Measurements from ENCODE around the gene NPC2.
"Not testable (repeated sequence)": the region's sequence is repeated elsewhere in the genome, so short reads cannot be mapped to it uniquely, and the experiment has no call there.

Gene NPC2

GRCh38 chr14:74474376-74474775 lies 18.7 kb downstream of the NPC2 start:
- in situ Hi-C loops (cut with MboI; ENCODE audit: low sequenced_read_pairs) = no loop called here

DNA sequence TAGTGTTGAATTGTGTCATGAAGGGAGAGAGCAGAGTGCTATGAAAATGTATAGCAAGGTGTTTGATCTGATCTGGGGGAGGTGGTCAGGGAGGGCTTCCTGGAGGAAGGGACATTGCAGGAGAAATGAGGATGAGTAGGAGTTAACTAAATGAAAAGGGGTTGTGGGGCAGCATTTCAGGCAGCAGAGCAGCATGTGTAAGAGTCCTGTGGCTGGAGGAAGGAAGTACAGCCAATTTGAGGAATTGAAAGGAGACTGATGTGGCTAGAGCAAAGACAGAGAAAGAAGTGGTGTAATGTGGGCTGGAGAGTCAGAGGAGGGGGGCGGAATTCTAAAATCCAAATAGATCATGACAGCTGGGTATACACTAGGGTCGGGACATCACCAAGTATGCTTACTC lies 20.5 kb downstream of the NPC2 start:
- in situ Hi-C loops (cut with MboI; ENCODE audit: low sequenced_read_pairs) = no loop called here

- in situ Hi-C loops (cut with MboI; ENCODE audit: low sequenced_read_pairs) = no loop called here
Measured at GRCh38 chr14:74469548-74470518, 23.3 kb downstream of the NPC2 start.

DNA sequence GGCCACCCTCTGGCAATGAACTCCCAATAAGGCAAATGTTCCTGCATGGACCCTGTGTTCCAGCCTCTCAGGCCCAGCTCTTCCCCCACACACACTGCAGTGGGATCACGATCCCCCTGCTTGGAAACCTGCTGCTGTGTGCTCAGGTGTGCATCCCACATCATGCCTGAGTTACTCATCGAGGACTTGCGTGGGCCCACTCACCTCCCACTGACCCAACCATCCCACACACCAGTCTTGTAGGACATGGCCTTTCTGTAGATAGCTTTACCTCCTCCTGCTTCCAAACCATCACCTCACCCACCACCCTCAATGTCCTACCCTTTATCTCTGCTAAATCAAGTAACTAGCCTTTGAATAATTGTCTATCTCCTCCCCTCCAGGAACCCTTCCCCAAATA lies 24.6 kb downstream of the NPC2 start:
- in situ Hi-C loops (cut with MboI; ENCODE audit: low sequenced_read_pairs) = no loop called here

DNA sequence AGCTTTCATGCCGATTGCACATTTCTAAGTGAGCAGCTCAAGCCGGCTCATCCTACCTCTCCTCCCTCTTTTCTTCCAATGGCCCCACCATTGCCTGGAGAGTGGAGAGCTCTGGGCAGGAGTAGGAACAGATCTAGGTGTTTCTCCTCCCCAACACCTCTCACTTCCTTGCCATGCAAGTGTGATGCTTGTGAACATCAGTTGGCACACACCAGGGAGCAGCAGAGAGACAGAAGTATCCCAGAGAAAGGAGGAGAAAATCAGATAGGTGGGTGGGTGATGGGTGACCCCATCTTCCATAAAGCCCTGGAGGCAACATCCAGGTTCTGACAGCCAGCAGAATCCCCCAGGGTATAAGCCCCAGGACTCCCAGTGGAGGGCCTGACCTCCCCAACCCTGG lies 27.8 kb downstream of the NPC2 start:
- in situ Hi-C loops (cut with MboI; ENCODE audit: low sequenced_read_pairs) = no loop called here

DNA sequence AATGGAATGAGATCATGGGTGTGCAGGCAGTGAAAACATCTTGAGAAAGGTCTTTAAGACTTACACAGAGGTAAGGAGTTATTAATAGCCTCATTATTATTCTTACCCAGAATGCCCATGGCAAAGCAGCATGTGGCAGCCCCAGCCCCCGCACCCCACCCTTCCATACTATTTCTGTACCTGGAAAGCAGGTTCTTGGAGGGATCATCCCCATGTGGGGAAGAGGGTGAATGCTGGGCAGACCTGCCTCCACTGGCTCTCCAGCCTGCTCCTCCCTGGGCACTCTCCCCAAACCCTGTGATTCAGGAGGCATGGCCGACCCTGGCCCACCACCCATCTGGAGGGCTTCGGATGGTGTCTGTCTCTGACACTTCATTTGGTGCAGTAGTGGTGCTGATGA lies 28.3 kb downstream of the NPC2 start:
- in situ Hi-C loops (cut with MboI; ENCODE audit: low sequenced_read_pairs) = no loop called here

- in situ Hi-C loops (cut with MboI; ENCODE audit: low sequenced_read_pairs) = no loop called here
Measured at GRCh38 chr14:74463697-74464096, 29.4 kb downstream of the NPC2 start.

DNA sequence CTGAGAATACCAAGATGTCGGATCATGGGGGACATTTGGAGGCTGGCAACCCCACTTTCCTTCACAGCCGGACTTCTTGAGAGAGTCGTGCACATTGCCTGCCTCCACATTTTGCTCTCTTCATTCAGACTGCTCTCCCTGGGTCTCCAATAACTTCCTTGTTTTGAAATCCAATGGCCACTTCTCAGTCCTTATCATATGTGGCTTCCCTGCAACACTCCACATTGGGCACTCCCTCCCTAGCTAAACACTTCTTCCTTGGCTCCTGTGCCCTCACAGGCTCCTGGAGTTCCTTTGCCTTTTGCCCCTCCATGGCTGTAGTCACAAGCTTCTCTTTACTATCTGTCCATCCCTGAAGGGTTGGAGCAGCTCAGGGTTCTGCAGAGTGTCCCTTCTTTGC lies 30.1 kb downstream of the NPC2 start:
- in situ Hi-C loops (cut with MboI; ENCODE audit: low sequenced_read_pairs) = no loop called here

GRCh38 chr14:74459976-74460375 lies 33.1 kb downstream of the NPC2 start:
- in situ Hi-C loops (cut with MboI; ENCODE audit: low sequenced_read_pairs) = no loop called here

GRCh38 chr14:74459289-74459946 lies 33.7 kb downstream of the NPC2 start:
- in situ Hi-C loops (cut with MboI; ENCODE audit: low sequenced_read_pairs) = no loop called here

DNA sequence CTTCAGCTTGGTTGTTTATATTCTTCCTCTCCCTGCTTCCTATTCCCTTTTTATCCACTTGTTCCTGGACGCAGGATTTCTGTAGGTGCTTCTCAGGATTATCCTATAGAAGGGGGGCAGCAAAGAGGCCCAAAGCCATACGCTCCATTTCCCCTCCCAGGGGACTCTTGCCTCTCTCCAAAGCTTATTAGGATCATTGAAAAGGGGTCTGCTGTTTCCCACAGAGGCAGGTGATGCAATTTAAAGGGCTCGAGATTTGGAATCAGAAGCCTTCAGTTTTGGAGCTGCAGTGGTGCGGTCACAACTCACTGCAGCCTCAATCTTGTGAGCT lies 35.6 kb downstream of the NPC2 start:
- in situ Hi-C loops (cut with MboI; ENCODE audit: low sequenced_read_pairs) = no loop called here

DNA sequence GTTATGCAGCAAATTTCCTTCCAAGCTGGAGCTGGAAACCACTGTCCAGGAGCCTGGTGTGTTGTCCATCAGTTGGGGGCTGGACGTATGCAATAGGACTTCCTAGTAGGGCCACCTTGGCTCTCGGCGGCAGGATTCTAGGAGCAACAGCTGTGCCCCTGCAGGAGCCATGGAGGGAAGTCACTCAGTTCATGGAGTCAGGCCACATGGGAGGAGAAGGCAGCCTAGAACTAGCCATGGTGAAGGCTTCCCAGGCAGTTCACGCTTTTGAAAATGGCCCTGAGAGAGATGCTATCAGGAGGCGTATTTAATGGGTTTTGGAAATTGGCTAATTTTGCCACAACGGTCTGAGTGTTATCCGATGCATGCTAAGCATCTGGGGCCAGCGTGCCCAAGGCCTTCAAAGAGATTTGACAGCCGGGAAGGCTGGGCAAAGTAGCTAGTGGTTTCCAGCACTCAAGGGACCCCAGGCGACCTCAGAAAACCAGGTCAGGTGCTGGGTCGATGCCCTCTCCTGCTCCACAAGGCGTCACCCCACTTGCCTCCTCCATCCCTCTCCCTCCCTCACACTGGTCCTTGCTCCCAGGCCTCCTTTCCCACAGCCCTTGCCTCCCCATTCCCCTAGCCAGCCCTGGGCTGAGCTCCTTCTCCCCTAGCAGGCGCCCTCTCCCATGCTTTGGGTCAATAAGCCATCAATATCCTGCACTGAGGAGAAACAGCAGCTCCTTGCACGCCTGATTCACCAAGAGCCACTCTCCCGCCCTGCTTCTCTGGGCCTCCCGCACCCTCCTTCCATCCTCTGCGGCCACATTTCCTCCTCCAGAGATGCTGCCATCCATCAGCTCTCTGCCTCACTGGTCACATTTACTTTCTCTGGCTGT lies 36.2 kb downstream of the NPC2 start:
- in situ Hi-C loops (cut with MboI; ENCODE audit: low sequenced_read_pairs) = no loop called here

DNA sequence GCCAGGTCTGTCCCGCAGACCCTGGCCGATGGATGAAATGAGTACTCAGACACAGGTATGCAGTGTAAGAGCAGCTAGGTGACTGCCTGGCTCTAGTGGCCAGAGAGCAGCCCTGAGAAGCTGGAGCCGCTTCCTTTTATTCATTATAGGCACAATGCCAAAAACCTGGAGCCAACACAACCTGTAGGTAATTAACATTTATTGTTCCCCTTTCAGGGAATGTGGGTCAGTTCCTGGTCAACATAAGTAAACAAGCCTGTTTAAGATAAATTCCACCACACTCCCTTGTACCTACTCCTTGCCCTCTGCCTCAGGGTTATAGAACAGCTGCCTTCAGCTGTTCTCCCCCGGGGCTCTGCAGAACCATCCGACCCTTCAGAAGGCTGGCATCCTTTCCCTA lies 38.7 kb downstream of the NPC2 start:
- in situ Hi-C loops (cut with MboI; ENCODE audit: low sequenced_read_pairs) = not testable (repeated sequence)

DNA sequence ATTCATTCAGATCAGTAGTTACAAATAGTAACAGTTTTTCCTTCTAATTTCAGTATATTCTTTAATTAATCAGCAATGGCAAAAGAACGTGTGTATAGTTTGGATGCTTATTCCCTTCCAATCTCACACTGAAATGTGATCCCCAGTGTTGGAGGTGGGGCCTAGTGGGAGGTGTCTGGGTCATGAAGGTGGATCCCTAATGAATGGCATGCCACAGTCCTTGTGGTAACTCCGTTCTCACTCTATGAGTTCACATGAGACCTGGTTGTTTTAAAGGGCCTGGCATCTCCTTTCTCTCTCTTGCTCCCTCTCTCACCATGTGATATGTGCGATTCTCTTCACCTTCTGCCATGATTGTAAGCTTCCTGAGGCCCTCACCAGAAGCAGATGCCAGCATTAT lies 48.2 kb downstream of the NPC2 start:
- in situ Hi-C loops (cut with MboI; ENCODE audit: low sequenced_read_pairs) = no loop called here

- in situ Hi-C loops (cut with MboI; ENCODE audit: low sequenced_read_pairs) = no loop called here
Measured at GRCh38 chr14:74442757-74443156, 50.3 kb downstream of the NPC2 start.

GRCh38 chr14:74441113-74441512 lies 52.0 kb downstream of the NPC2 start:
- in situ Hi-C loops (cut with MboI; ENCODE audit: low sequenced_read_pairs) = no loop called here

- in situ Hi-C loops (cut with MboI; ENCODE audit: low sequenced_read_pairs) = no loop called here
Measured at GRCh38 chr14:74438351-74438915, 54.7 kb downstream of the NPC2 start.

- in situ Hi-C loops (cut with MboI; ENCODE audit: low sequenced_read_pairs) = no loop called here
Measured at GRCh38 chr14:74437496-74438053, 55.5 kb downstream of the NPC2 start.

- in situ Hi-C loops (cut with MboI; ENCODE audit: low sequenced_read_pairs) = no loop called here
Measured at GRCh38 chr14:74434294-74434693, 58.8 kb downstream of the NPC2 start.

- in situ Hi-C loops (cut with MboI; ENCODE audit: low sequenced_read_pairs) = no loop called here
Measured at GRCh38 chr14:74429991-74430390, 63.1 kb downstream of the NPC2 start.
